Glutamatergic neuron (in vitro differentiated cells): ENCODE results near the gene EIF4A3. TPM values are rescaled to one million over a fixed set of nuclear protein-coding genes. Genes with fewer than 3 reads are reported as not detected.

ENCODE experiments used
- DNase-seq: peaks from one replicate; pipeline ENCODE4 v3.0.0; 2022
- H3K27ac Mint-ChIP-seq: one replicate; pipeline ENCODE4 v1.8.0; 2020; ENCODE audit warnings: mild to moderate bottlenecking, mixed read lengths, inconsistent platforms; ENCODE audit not compliant: unreplicated experiment
- H3K27me3 Mint-ChIP-seq: one replicate; pipeline ENCODE4 v1.8.0; 2020; ENCODE audit warnings: mild to moderate bottlenecking, moderate library complexity, mixed read lengths, inconsistent platforms; ENCODE audit not compliant: unreplicated experiment
- H3K36me3 Mint-ChIP-seq: one replicate; pipeline ENCODE4 v1.8.0; 2020; ENCODE audit warnings: mild to moderate bottlenecking, mixed read lengths, inconsistent platforms; ENCODE audit not compliant: unreplicated experiment
- H3K4me1 Mint-ChIP-seq: one replicate; pipeline ENCODE4 v1.8.0; 2020; ENCODE audit warnings: mild to moderate bottlenecking, low read depth, mixed read lengths, inconsistent platforms; ENCODE audit not compliant: unreplicated experiment
- H3K4me3 Mint-ChIP-seq: one replicate; pipeline ENCODE4 v1.8.0; 2020; ENCODE audit warnings: mild to moderate bottlenecking, mixed read lengths, inconsistent platforms; ENCODE audit not compliant: unreplicated experiment
- H3K9me3 Mint-ChIP-seq: one replicate; pipeline ENCODE4 v1.8.0; 2020; ENCODE audit warnings: mild to moderate bottlenecking, moderate library complexity, mixed read lengths, inconsistent platforms; ENCODE audit not compliant: unreplicated experiment
- CTCF ChIP-seq: fragments of 200-600 bp; sonication (generic); IDR thresholded peaks from one replicate; pipeline ENCODE4 v1.5.0; 2021; ENCODE audit not compliant: partially characterized antibody, unreplicated experiment
- total RNA-seq: library from RNA; stranded (reverse); fragmentation: NEBNext Ultra II Directional; extraction: Animal tissue kit (Norgen Biotek cat#: 25700); gene quantifications from one replicate; pipeline ENCODE4 v1.2.1, GENCODE V29; 2021; ENCODE audit not compliant: unreplicated experiment

EIF4A3 gene
- total RNA-seq, 1 donor from 2014 or later: 110 TPM

GRCh38 chr17:80102664-80103448, 44.1 kb downstream of the EIF4A3 start:
- Mint-ChIP-seq H3K27ac (peak overlapping the region; percentile 100), H3K27me3 (peaks cover 19% of the 10 kb centered on the region), H3K4me3 (peak overlapping the region; percentile 100), H3K4me1 (peaks cover 28% of the 10 kb centered on the region), H3K36me3 (no peaks in the 10 kb centered on the region), H3K9me3 (peaks cover 26% of the 10 kb centered on the region)
- DNase-seq: no peak
- TF ChIP-seq CTCF: no peak

GRCh38 chr17:80101946-80102663, 44.8 kb downstream of the EIF4A3 start:
- H3K27me3 Mint-ChIP-seq: peaks cover 22% of the 10 kb centered on the region
- H3K9me3 Mint-ChIP-seq: peaks cover 29% of the 10 kb centered on the region
- H3K27ac Mint-ChIP-seq: peak overlapping the region; percentile 100
- no peaks in the 10 kb centered on the region for H3K36me3 Mint-ChIP-seq
- TF ChIP-seq CTCF: no peak
- DNase-seq: peak; percentile 69
- H3K4me1 Mint-ChIP-seq: peaks cover 32% of the 10 kb centered on the region
- H3K4me3 Mint-ChIP-seq: peak overlapping the region; percentile 100

GRCh38 chr17:80101011-80101945, 45.6 kb downstream of the EIF4A3 start, which contains the start of gene GAA:
Gene GAA (plus strand): TSS chr17:80101581. CDS start chr17:80104587, 3,006 bp downstream.
- Mint-ChIP-seq H3K4me3 (peak within 1 kb of the TSS; percentile 100), H3K9me3 (peaks cover 29% of the 10 kb centered on the region), H3K4me1 (peaks cover 38% of the 10 kb centered on the region), H3K27me3 (peaks cover 22% of the 10 kb centered on the region), H3K36me3 (no peaks in the 10 kb centered on the region), H3K27ac (peak within 1 kb of the TSS; percentile 100)
- peak; percentile 88 for TF ChIP-seq CTCF
- DNase-seq: peak; percentile 93

GRCh38 chr17:80100035-80100323, 46.9 kb downstream of the EIF4A3 start:
- Mint-ChIP-seq H3K9me3 (peaks cover 22% of the 10 kb centered on the region), H3K27me3 (peaks cover 22% of the 10 kb centered on the region), H3K4me1 (peaks cover 33% of the 10 kb centered on the region), H3K36me3 (no peaks in the 10 kb centered on the region), H3K4me3 (peak overlapping the region; percentile 88), H3K27ac (no peak overlapping the region)
- no peak for DNase-seq
- no peak for TF ChIP-seq CTCF
